Measurements from ENCODE around the gene TNPO3. TPM values are rescaled to one million over a fixed set of nuclear protein-coding genes. Genes with fewer than 3 reads are reported as not detected.
"Not testable (repeated sequence)": the region's sequence is repeated elsewhere in the genome, so short reads cannot be mapped to it uniquely, and the experiment has no call there.

The TNPO3 gene
- total and polyA plus RNA-seq, 4 donors, result 12.3 to 45.9 (median 25.9) TPM

GRCh38 chr7:128944487-128945236 is 110.2 kb downstream of the TNPO3 start:
- Histone ChIP-seq H3K9ac (ENCODE audit: insufficient read depth in 1 of 2, low read length in 2 of 2) (no peak overlapping the region), H3K36me3 (ENCODE audit: control insufficient read depth in 4 of 4, insufficient read depth in 4 of 4, low read length in 4 of 4) (peaks cover 0 to 5% (median 0%) of the 10 kb centered on the region in 4 donors), H3K9me3 (ENCODE audit: control insufficient read depth in 4 of 4, insufficient read depth in 3 of 4, low read length in 3 of 4) (no peaks in the 10 kb centered on the region), H3K4me3 (no peak overlapping the region), H3K4me1 (ENCODE audit: control insufficient read depth in 5 of 5, insufficient read depth in 5 of 5, low read length in 5 of 5) (peaks cover 0 to 9% (median 0%) of the 10 kb centered on the region in 5 donors), H3K27ac (ENCODE audit: low read depth in 1 of 2, low read length in 1 of 2) (no peak overlapping the region), H3K27me3 (ENCODE audit: control insufficient read depth in 3 of 3, insufficient read depth in 3 of 3, low read length in 2 of 3) (peaks cover 0 to 5% (median 2%) of the 10 kb centered on the region in 3 donors)
- 69 to 74% methylated on average over 7 of the region's 7 CpGs for WGBS, 2 donors
- ATAC-seq (ENCODE audit: insufficient read depth, low FRiP score), result no peak
- no peak for TF ChIP-seq CTCF (IDR thresholded peaks at IDR 0.05; ENCODE audit: control extremely low read depth, extremely low read depth)
- no peak for DNase-seq

GRCh38 chr7:128943251-128943650 is 111.7 kb downstream of the TNPO3 start:
- DNase-seq; H3K36me3 ChIP-seq (ENCODE audit: control insufficient read depth in 4 of 4, insufficient read depth in 4 of 4, low read length in 4 of 4); H3K27ac ChIP-seq (ENCODE audit: low read depth in 1 of 2, low read length in 1 of 2); H3K9ac ChIP-seq (ENCODE audit: insufficient read depth in 1 of 2, low read length in 2 of 2); H3K4me1 ChIP-seq (ENCODE audit: control insufficient read depth in 5 of 5, insufficient read depth in 5 of 5, low read length in 5 of 5); H3K9me3 ChIP-seq (ENCODE audit: control insufficient read depth in 4 of 4, insufficient read depth in 3 of 4, low read length in 3 of 4); H3K4me3 ChIP-seq; ATAC-seq (ENCODE audit: insufficient read depth, low FRiP score): not testable (repeated sequence)
- H3K27me3 ChIP-seq (ENCODE audit: control insufficient read depth in 3 of 3, insufficient read depth in 3 of 3, low read length in 2 of 3), result peaks cover 0 to 17% (median 8%) of the 10 kb centered on the region in 3 donors
- 81 to 88% methylated on average over 2 of the region's 2 CpGs for WGBS, 2 donors

GRCh38 chr7:128941946-128942526 is 112.9 kb downstream of the TNPO3 start:
- peaks cover 0 to 12% (median 0%) of the 10 kb centered on the region in 5 donors for H3K4me1 ChIP-seq (ENCODE audit: control insufficient read depth in 5 of 5, insufficient read depth in 5 of 5, low read length in 5 of 5)
- H3K9me3 ChIP-seq (ENCODE audit: control insufficient read depth in 4 of 4, insufficient read depth in 3 of 4, low read length in 3 of 4), result no peaks in the 10 kb centered on the region
- peaks cover 0 to 5% (median 0%) of the 10 kb centered on the region in 4 donors for H3K36me3 ChIP-seq (ENCODE audit: control insufficient read depth in 4 of 4, insufficient read depth in 4 of 4, low read length in 4 of 4)
- WGBS, 2 donors, result 88% methylated on average over 14 to 16 of the region's 16 CpGs
- no peak overlapping the region for H3K27ac ChIP-seq (ENCODE audit: low read depth in 1 of 2, low read length in 1 of 2)
- DNase-seq (no peak), ATAC-seq (ENCODE audit: insufficient read depth, low FRiP score) (no peak)
- no peak overlapping the region for H3K9ac ChIP-seq (ENCODE audit: insufficient read depth in 1 of 2, low read length in 2 of 2)
- no peak overlapping the region for H3K4me3 ChIP-seq
- no peak for TF ChIP-seq CTCF (IDR thresholded peaks at IDR 0.05; ENCODE audit: control extremely low read depth, extremely low read depth)
- peaks cover 0 to 24% (median 9%) of the 10 kb centered on the region in 3 donors for H3K27me3 ChIP-seq (ENCODE audit: control insufficient read depth in 3 of 3, insufficient read depth in 3 of 3, low read length in 2 of 3)

- no peak overlapping the region for H3K4me3 ChIP-seq
- DNase-seq (no peak), ATAC-seq (ENCODE audit: insufficient read depth, low FRiP score) (no peak)
- H3K36me3 ChIP-seq (ENCODE audit: control insufficient read depth in 4 of 4, insufficient read depth in 4 of 4, low read length in 4 of 4), result peaks cover 0 to 5% (median 0%) of the 10 kb centered on the region in 4 donors
- 70 to 80% methylated on average over 15 of the region's 15 CpGs for WGBS, 2 donors
- peaks cover 0 to 30% (median 14%) of the 10 kb centered on the region in 3 donors for H3K27me3 ChIP-seq (ENCODE audit: control insufficient read depth in 3 of 3, insufficient read depth in 3 of 3, low read length in 2 of 3)
- H3K27ac ChIP-seq (ENCODE audit: low read depth in 1 of 2, low read length in 1 of 2), result no peak overlapping the region
- no peaks in the 10 kb centered on the region for H3K9me3 ChIP-seq (ENCODE audit: control insufficient read depth in 4 of 4, insufficient read depth in 3 of 4, low read length in 3 of 4)
- no peak for TF ChIP-seq CTCF (IDR thresholded peaks at IDR 0.05; ENCODE audit: control extremely low read depth, extremely low read depth)
- peaks cover 0 to 12% (median 0%) of the 10 kb centered on the region in 5 donors for H3K4me1 ChIP-seq (ENCODE audit: control insufficient read depth in 5 of 5, insufficient read depth in 5 of 5, low read length in 5 of 5)
- no peak overlapping the region for H3K9ac ChIP-seq (ENCODE audit: insufficient read depth in 1 of 2, low read length in 2 of 2)
These were observed 113.5 kb downstream of the TNPO3 start for GRCh38 chr7:128941323-128941890.
